Upper lobe of left lung (tissue), 4 donors: ENCODE results near the gene NKAIN2.

ENCODE experiments used
- EP300 ChIP-seq, 4 donors: sonication (generic); formaldehyde crosslinking; IDR thresholded peaks; one replicate each; pipeline ENCODE4 v1.5.1; 2017; ENCODE audit warnings: antibody characterized with exemption in 4 of 4, control low read depth in 2 of 4
- POLR2A ChIP-seq, 4 donors: fragments of 450-650 bp; IDR thresholded peaks; one replicate each; pipeline ENCODE4 v1.5.1; 2016 to 2017; ENCODE audit warnings: antibody characterized with exemption in 4 of 4, mild to moderate bottlenecking in 2 of 4
- POLR2AphosphoS5 ChIP-seq, 2 donors: sonication (generic); formaldehyde crosslinking; IDR thresholded peaks; one replicate each; pipeline ENCODE4 v1.5.1; 2017; ENCODE audit warnings: antibody characterized with exemption in 2 of 2
- TF ChIP-seq, protein P1 (sequence below), 6 experiments: fragments of 450-650 bp in 4 of 6; fragments of 200-600 bp in 2 of 6; sonication (generic) in 2 of 6; IDR thresholded peaks; one replicate each; pipeline ENCODE4 v1.5.1; 2016 to 2019; ENCODE audit warnings: antibody characterized with exemption in 6 of 6

DNA sequence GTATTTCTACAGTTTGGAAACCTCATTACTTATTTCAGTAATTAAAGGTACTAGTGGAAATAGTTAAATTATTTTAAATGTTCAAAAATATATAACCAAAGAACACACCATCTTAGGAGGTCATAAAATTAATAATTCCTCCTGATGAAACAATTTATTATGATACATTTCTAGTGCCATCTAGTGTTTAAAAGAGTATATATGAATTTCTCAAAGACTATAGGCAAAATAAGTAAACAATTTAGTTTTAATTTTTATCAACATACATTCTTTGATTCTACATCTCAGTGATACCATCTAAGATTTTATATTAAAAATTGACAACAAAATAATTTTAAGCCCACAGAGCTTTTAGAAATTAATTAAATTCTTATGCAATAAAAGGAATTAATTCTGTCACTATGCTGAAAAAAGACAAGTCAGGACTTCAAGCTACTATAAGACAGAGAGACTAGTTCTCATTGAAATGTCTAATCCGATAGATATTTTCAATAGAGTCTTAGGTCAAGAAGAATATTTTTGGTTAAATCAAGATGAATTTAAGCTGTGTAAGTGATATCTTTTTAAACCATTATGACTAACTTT lies 1050.8 kb downstream of the NKAIN2 start:
- TF ChIP-seq POLR2AphosphoS5 (IDR thresholded peaks at IDR 0.05): no peak
- no peak for TF ChIP-seq POLR2A (IDR thresholded peaks at IDR 0.05)
- TF ChIP-seq EP300 (IDR thresholded peaks at IDR 0.05): no peak
- TF ChIP-seq, protein P1, sequence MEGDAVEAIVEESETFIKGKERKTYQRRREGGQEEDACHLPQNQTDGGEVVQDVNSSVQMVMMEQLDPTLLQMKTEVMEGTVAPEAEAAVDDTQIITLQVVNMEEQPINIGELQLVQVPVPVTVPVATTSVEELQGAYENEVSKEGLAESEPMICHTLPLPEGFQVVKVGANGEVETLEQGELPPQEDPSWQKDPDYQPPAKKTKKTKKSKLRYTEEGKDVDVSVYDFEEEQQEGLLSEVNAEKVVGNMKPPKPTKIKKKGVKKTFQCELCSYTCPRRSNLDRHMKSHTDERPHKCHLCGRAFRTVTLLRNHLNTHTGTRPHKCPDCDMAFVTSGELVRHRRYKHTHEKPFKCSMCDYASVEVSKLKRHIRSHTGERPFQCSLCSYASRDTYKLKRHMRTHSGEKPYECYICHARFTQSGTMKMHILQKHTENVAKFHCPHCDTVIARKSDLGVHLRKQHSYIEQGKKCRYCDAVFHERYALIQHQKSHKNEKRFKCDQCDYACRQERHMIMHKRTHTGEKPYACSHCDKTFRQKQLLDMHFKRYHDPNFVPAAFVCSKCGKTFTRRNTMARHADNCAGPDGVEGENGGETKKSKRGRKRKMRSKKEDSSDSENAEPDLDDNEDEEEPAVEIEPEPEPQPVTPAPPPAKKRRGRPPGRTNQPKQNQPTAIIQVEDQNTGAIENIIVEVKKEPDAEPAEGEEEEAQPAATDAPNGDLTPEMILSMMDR (IDR thresholded peaks at IDR 0.05): no peak
